Stomach (tissue), 9 donors: ENCODE measurements around the gene COL9A3. TPM values are rescaled to one million over a fixed set of nuclear protein-coding genes. Genes with fewer than 3 reads are reported as not detected.
"Not testable (repeated sequence)": the region's sequence is repeated elsewhere in the genome, so short reads cannot be mapped to it uniquely, and the experiment has no call there.

ENCODE experiments used
- DNase-seq, 2 donors: peaks; one replicate each; pipeline versions ENCODE4 v3.0.0 to v3.0.0-alpha.2; 2013 to 2019
- H3K27ac ChIP-seq, 5 donors: fragments of 200-600 bp in 4 of 5; sonication (generic) in 4 of 5; one replicate each; pipeline ENCODE4 v1.5.1; 2013 to 2019; ENCODE audit warnings: mild to moderate bottlenecking in 1 of 5, moderate library complexity in 1 of 5
- H3K27me3 ChIP-seq, 3 donors: fragments of 200-600 bp; sonication (generic); one replicate each; pipeline ENCODE4 v1.5.1; 2017 to 2019; ENCODE audit warnings: mixed run types in 1 of 3
- H3K36me3 ChIP-seq, 4 donors: fragments of 200-600 bp; sonication (generic); 1 replicate in 3 of 4; 2 replicates in 1 of 4; pipeline ENCODE4 v1.5.1; 2016 to 2019
- H3K4me1 ChIP-seq, 4 donors: fragments of 200-600 bp; sonication (generic); one replicate each; pipeline ENCODE4 v1.5.1; 2016 to 2019
- H3K4me3 ChIP-seq, 4 donors: fragments of 200-600 bp; sonication (generic) in 3 of 4; one replicate each; pipeline ENCODE4 v1.5.1; 2016 to 2019; ENCODE audit warnings: mild to moderate bottlenecking in 1 of 4
- H3K9me3 ChIP-seq, 4 donors: fragments of 200-600 bp; sonication (generic); one replicate each; pipeline ENCODE4 v1.5.1; 2016 to 2019
- CTCF ChIP-seq, 7 experiments: fragments of 450-650 bp in 4 of 7; fragments of 200-600 bp in 3 of 7; sonication (generic) in 3 of 7; IDR thresholded peaks; one replicate each; pipeline ENCODE4 v1.5.1; 2016 to 2019; ENCODE audit warnings: antibody characterized with exemption in 7 of 7, control low read depth in 2 of 7, mild to moderate bottlenecking in 1 of 7
- EP300 ChIP-seq: sonication (generic); formaldehyde crosslinking; IDR thresholded peaks from one replicate; pipeline ENCODE4 v1.6.1; 2017; ENCODE audit warnings: antibody characterized with exemption
- POLR2A ChIP-seq, 4 donors: fragments of 450-650 bp; IDR thresholded peaks; one replicate each; pipeline ENCODE4 v1.6.1; 2016; ENCODE audit warnings: antibody characterized with exemption in 4 of 4, control low read depth in 2 of 4, mild to moderate bottlenecking in 1 of 4, moderate library complexity in 1 of 4
- POLR2AphosphoS5 ChIP-seq, 3 donors: sonication (generic); formaldehyde crosslinking; IDR thresholded peaks; one replicate each; pipeline ENCODE4 v1.6.1; 2016; ENCODE audit warnings: antibody characterized with exemption in 3 of 3
- WGBS, 5 donors: extraction: QIAGEN DNeasy Blood & Tissue Kit in 3 of 5; methylation state at CpG; one replicate each; pipeline versions ENCODE4 v1.1.5 to v1.1.7; 2013 to 2018; 5-methylcytosine and 5-hydroxymethylcytosine counted together
- intact Hi-C: fragments of 100-400 bp; cut with DNase I; formaldehyde crosslinking; loops from one replicate; pipeline ENCODE4 v1.15.1; 2023; ENCODE audit warnings: low total_unique reads
- polyA plus RNA-seq, 3 donors: library from polyadenylated mRNA; stranded (reverse); fragments of 200-250 nt; gene quantifications; one replicate each; pipeline ENCODE4 v1.2.3, GENCODE V29; 2013
- total RNA-seq, 5 donors: library from RNA; depleted of rRNA; stranded (reverse); fragments of >200 nt; gene quantifications; one replicate each; pipeline versions ENCODE4 v1.1.0 to v1.2.3, GENCODE V29; 2014 to 2016
- donor health status: healthy with polysubstance abuse.
- donor health status: Bipolar disorder and iron deficiency.
- donor health status: healthy.

Gene COL9A3
- total and polyA plus RNA-seq, 8 donors = 2.3 to 18.2 (median 3.9) TPM; not detected in 3

GRCh38 chr20:62872184-62872847 lies 55.5 kb downstream of the COL9A3 start:
- Histone ChIP-seq H3K9me3 (no peaks in the 10 kb centered on the region), H3K36me3 (no peaks in the 10 kb centered on the region), H3K27me3 (no peaks in the 10 kb centered on the region), H3K27ac (no peak overlapping the region), H3K4me3 (no peak overlapping the region), H3K4me1 (peaks cover 13 to 34% (median 26%) of the 10 kb centered on the region in 4 donors)
- no peak for TF ChIP-seq POLR2A (IDR thresholded peaks at IDR 0.05)
- no peak for TF ChIP-seq POLR2AphosphoS5 (IDR thresholded peaks at IDR 0.05)
- TF ChIP-seq CTCF (IDR thresholded peaks at IDR 0.05) = no peak
- TF ChIP-seq EP300 = no peak
- intact Hi-C loops = loop anchor here (10.0 kb wide), 1 partner anchor 132 kb away; the partner anchor contains the start of gene BHLHE23
- 51 to 71% (median 58%) methylated on average over 17 to 18 of the region's 18 CpGs for WGBS, 5 donors
- DNase-seq = no peak

- Histone ChIP-seq H3K27me3 (no peaks in the 10 kb centered on the region), H3K4me3 (no peak overlapping the region), H3K9me3 (no peaks in the 10 kb centered on the region), H3K27ac (no peak overlapping the region), H3K4me1 (peaks cover 13 to 36% (median 28%) of the 10 kb centered on the region in 4 donors), H3K36me3 (no peaks in the 10 kb centered on the region)
- DNase-seq = no peak
- 89 to 94% (median 91%) methylated on average over 6 of the region's 6 CpGs for WGBS, 5 donors
- TF ChIP-seq POLR2AphosphoS5 (IDR thresholded peaks at IDR 0.05) = no peak
- no peak for TF ChIP-seq CTCF (IDR thresholded peaks at IDR 0.05)
- TF ChIP-seq EP300 = no peak
- TF ChIP-seq POLR2A (IDR thresholded peaks at IDR 0.05) = no peak
- intact Hi-C loops = loop anchor here (10.0 kb wide), 1 partner anchor 132 kb away; the partner anchor contains the start of gene BHLHE23
These were observed 56.0 kb downstream of the COL9A3 start for GRCh38 chr20:62872862-62873261.

GRCh38 chr20:62873280-62873679 lies 56.4 kb downstream of the COL9A3 start:
- intact Hi-C loops = loop anchor here (10.0 kb wide), 1 partner anchor 132 kb away; the partner anchor contains the start of gene BHLHE23
- Histone ChIP-seq H3K4me1 (peaks cover 13 to 36% (median 28%) of the 10 kb centered on the region in 4 donors), H3K27ac (no peak overlapping the region), H3K9me3 (no peaks in the 10 kb centered on the region), H3K27me3 (no peaks in the 10 kb centered on the region), H3K4me3 (no peak overlapping the region), H3K36me3 (no peaks in the 10 kb centered on the region)
- DNase-seq = no peak
- 60 to 80% (median 74%) methylated on average over 7 of the region's 7 CpGs for WGBS, 5 donors
- TF ChIP-seq POLR2A (IDR thresholded peaks at IDR 0.05) = no peak

GRCh38 chr20:62873681-62874031 lies 56.8 kb downstream of the COL9A3 start:
- not testable (repeated sequence) for H3K4me3 ChIP-seq, H3K27me3 ChIP-seq, H3K36me3 ChIP-seq, H3K9me3 ChIP-seq
- peak in 5 of 7 experiments; percentile 14 to 64 (median 50) for TF ChIP-seq CTCF (IDR thresholded peaks at IDR 0.05)
- Histone ChIP-seq H3K27ac (peak overlapping the region in 2 of 5 donors; percentile 24 to 66), H3K4me1 (peaks cover 13 to 36% (median 28%) of the 10 kb centered on the region in 4 donors)
- 0 to 10% (median 6%) methylated on average over 12 to 15 of the region's 15 CpGs for WGBS, 5 donors
- peak; percentile 56 to 81 for DNase-seq
- intact Hi-C loops = loop anchor here (10.0 kb wide), 1 partner anchor 131 kb away; the partner anchor contains the start of gene BHLHE23

GRCh38 chr20:62874964-62875344 lies 58.1 kb downstream of the COL9A3 start:
- Histone ChIP-seq H3K27me3 (no peaks in the 10 kb centered on the region), H3K4me3 (no peak overlapping the region), H3K4me1 (peaks cover 13 to 36% (median 28%) of the 10 kb centered on the region in 4 donors), H3K36me3 (peaks cover 4 to 14% (median 8%) of the 10 kb centered on the region in 4 donors), H3K27ac (peak overlapping the region in 1 of 5 donors; percentile 66), H3K9me3 (no peaks in the 10 kb centered on the region)
- WGBS, 5 donors = 84 to 91% (median 87%) methylated on average over 4 to 11 of the region's 14 CpGs
- TF ChIP-seq POLR2AphosphoS5 (IDR thresholded peaks at IDR 0.05) = no peak
- no peak for TF ChIP-seq CTCF (IDR thresholded peaks at IDR 0.05)
- no peak for TF ChIP-seq EP300
- no peak for TF ChIP-seq POLR2A (IDR thresholded peaks at IDR 0.05)
- DNase-seq = no peak
- intact Hi-C loops = loop anchor here (10.0 kb wide), 1 partner anchor 130 kb away; the partner anchor contains the start of gene BHLHE23
